Astrocyte of the cerebellum (primary cell): Measurements from ENCODE around the gene DSCAM.

Experiments used
- DNase-seq: peaks from one replicate; pipeline ENCODE4 v3.0.0-alpha.2; 2011; ENCODE audit warnings: low read depth
- H3K4me3 ChIP-seq: 2 replicates; pipeline ENCODE4 v1.5.1; 2011; ENCODE audit warnings: mild to moderate bottlenecking, low read depth, low read length, moderate library complexity
- in situ Hi-C: cut with HindIII; loops from 2 replicates; pipeline ENCODE4 v1.10.0; 2017; ENCODE audit warnings: low sequenced_read_pairs
- TF ChIP-seq, protein P1 (sequence below): IDR thresholded peaks from 2 replicates; pipeline ENCODE4 v1.5.1; 2012; ENCODE audit warnings: low read length, low read depth, moderate library complexity, mild to moderate bottlenecking; ENCODE audit errors: missing control alignments

The DSCAM gene

GRCh38 chr21:40788635-40789034 lies 58.3 kb downstream of the DSCAM start:
- TF ChIP-seq, protein P1, sequence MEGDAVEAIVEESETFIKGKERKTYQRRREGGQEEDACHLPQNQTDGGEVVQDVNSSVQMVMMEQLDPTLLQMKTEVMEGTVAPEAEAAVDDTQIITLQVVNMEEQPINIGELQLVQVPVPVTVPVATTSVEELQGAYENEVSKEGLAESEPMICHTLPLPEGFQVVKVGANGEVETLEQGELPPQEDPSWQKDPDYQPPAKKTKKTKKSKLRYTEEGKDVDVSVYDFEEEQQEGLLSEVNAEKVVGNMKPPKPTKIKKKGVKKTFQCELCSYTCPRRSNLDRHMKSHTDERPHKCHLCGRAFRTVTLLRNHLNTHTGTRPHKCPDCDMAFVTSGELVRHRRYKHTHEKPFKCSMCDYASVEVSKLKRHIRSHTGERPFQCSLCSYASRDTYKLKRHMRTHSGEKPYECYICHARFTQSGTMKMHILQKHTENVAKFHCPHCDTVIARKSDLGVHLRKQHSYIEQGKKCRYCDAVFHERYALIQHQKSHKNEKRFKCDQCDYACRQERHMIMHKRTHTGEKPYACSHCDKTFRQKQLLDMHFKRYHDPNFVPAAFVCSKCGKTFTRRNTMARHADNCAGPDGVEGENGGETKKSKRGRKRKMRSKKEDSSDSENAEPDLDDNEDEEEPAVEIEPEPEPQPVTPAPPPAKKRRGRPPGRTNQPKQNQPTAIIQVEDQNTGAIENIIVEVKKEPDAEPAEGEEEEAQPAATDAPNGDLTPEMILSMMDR = no peak
- in situ Hi-C loops = no loop called here
- no peak for DNase-seq
- no peak overlapping the region for H3K4me3 ChIP-seq

DNA sequence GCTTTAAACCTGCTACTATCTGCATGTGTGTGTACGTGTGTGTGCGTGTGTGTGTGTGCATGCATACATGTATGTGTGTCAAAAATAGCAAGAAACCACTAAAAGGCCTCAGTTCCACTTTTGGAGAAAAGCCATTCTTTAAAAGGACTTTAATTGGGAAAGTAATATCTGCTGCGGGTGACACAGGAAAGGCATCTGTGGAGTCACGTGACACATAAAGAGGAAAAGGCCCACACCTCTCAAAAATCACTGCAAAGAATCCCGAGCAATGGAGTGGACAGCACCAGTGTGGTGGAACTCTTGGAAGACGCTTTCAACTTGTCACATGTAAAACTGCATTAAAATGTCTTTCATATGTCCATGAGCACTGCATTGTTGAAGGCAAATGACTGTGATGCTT lies 63.6 kb downstream of the DSCAM start:
- TF ChIP-seq, protein P1 = no peak
- no peak overlapping the region for H3K4me3 ChIP-seq
- no peak for DNase-seq
- in situ Hi-C loops = no loop called here

DNA sequence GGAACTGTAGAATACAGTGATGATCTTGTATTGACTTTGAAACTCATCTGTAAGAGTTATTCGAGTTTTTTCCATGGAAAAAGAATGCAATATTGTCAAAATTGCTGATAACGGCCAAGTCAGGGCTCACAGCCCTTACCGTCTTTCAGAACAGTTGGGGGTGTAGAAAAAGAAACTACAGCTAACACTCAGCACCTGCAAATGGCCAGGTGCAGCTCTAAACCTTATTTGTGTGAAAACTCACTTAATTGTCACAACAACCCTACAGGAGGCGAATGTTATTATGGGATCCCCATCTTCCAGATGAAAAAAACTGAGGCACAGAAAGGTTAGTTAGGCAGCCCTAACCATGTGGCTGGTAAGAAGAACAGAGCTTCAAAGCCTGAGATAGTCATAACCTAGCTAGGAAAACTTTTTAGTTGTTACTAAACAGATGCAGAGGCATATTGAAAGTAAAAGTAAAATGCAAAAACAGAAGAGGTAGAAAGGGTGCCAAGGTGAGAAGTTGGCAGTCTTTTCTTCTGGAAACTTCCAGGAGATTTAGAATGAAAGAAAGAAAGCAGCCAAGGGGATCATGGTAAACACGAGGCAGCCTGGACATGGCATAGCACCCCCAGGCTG lies 76.4 kb downstream of the DSCAM start:
- in situ Hi-C loops = no loop called here
- no peak for DNase-seq
- TF ChIP-seq, protein P1 = no peak
- H3K4me3 ChIP-seq = no peak overlapping the region

DNA sequence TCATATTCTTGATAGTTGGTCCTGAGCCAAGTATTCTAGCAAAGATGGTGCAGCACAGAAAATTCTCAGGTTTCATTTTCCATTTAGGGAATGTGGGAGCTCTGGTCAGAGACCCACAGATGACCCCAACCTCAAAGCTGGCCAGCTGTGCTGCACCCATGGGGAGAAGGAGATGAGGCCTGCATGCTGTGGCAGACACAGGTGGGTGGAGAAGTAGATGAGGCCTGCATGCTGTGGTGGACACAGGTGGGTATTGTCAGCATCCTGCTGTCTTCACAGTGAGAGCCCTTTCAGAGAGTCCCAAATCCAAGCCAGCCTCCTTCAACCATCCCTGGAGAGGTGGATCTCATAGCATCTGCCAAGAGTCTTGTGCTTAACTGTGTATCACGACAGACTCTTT lies 77.7 kb downstream of the DSCAM start:
- TF ChIP-seq, protein P1 = no peak

GRCh38 chr21:40768056-40768455 lies 78.9 kb downstream of the DSCAM start:
- no peak overlapping the region for H3K4me3 ChIP-seq
- DNase-seq = no peak
- in situ Hi-C loops = loop anchor here (5.0 kb wide), 1 partner anchor 76 kb away; no protein-coding TSS in a partner anchor
- TF ChIP-seq, protein P1 = no peak

More for the DNA sequence above, 77.7 kb downstream of the DSCAM start:
- DNase-seq = no peak
- in situ Hi-C loops = loop anchor here (5.0 kb wide), 1 partner anchor 77 kb away; no protein-coding TSS in a partner anchor
- no peak overlapping the region for H3K4me3 ChIP-seq

DNA sequence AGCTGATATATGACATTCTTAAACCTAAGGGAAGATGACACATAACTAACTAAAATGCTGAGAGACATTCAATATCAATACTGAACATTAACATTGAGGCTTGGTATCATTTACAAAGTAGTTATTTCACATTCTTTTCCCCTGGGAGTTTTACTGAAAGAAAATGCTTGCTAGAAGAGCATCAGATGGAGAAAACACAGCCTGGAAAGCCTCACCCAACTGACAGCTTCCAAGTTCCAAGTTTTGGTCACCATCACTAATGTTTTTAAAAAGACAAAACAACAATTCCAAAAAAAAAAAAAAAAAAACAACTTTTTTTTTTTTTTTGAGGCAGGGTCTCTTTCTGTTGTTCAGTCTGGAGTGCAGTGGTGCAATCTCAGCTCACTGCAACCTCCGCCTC lies 80.6 kb downstream of the DSCAM start:
- TF ChIP-seq, protein P1 = no peak
- in situ Hi-C loops = loop anchor here (5.0 kb wide), 1 partner anchor 74 kb away; no protein-coding TSS in a partner anchor
- H3K4me3 ChIP-seq = no peak overlapping the region
- no peak for DNase-seq
